HG03066 (cell line): ENCODE data around the gene PARD3B.
A peak's percentile ranks its signal among the peaks of the same experiment; 100 is the strongest.

Experiments
- ATAC-seq: cut with Tn5 transposase; IDR thresholded peaks from one replicate; pipeline ENCODE4 v1.9.1; 2021; ENCODE audit warnings: low read depth; ENCODE audit not compliant: unreplicated experiment

The PARD3B gene, protein sequence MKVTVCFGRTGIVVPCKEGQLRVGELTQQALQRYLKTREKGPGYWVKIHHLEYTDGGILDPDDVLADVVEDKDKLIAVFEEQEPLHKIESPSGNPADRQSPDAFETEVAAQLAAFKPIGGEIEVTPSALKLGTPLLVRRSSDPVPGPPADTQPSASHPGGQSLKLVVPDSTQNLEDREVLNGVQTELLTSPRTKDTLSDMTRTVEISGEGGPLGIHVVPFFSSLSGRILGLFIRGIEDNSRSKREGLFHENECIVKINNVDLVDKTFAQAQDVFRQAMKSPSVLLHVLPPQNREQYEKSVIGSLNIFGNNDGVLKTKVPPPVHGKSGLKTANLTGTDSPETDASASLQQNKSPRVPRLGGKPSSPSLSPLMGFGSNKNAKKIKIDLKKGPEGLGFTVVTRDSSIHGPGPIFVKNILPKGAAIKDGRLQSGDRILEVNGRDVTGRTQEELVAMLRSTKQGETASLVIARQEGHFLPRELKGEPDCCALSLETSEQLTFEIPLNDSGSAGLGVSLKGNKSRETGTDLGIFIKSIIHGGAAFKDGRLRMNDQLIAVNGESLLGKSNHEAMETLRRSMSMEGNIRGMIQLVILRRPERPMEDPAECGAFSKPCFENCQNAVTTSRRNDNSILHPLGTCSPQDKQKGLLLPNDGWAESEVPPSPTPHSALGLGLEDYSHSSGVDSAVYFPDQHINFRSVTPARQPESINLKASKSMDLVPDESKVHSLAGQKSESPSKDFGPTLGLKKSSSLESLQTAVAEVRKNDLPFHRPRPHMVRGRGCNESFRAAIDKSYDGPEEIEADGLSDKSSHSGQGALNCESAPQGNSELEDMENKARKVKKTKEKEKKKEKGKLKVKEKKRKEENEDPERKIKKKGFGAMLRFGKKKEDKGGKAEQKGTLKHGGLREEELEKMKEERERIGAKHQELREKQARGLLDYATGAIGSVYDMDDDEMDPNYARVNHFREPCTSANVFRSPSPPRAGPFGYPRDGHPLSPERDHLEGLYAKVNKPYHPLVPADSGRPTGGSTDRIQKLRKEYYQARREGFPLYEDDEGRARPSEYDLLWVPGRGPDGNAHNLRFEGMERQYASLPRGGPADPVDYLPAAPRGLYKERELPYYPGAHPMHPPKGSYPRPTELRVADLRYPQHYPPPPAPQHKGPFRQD (N-terminal part only)

DNA sequence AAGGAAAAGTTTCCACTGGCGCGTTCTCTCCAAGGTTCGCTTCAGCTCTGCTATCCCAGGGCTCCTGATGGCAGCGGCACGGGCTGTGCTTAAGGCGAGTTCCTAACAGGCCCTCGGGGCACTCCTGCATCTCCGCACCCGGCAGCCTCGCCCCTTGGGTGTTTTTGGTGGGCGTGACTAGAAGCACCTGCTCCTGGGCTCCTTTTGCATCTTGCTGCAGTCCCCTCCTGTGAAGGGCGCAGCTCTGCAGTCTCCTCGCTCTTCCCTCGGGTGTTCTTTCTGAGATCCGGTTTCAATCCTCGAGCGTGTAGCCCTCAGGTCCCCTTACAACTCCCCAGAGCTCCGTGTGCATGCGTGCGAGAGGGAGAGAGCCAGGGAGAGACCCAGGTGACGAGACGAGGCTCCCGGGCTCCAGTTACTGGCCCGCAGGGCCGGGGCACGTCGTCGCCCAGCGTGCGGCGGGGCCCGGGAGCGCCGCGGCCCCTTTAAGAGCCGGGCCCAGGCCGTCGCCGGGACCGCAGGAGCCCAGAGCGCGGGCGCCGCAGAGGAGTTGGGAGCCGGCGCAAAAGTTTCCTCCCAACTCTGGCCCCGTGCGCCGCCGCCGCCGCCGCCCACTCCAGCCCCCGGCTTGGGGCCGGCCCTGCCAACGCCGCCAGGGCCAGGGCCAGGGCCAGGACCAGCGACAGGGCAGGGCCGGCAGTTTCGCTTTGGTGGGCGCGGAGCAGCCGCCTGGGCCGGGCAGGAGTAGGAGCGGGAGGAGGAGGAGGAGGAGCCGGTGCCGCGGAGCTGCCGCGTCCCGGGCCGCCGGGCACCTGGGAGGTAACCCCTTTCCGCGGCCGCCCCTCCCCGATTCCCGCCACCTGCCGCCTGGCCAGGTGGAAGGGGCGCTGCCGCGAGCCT lies at the start of gene PARD3B:
TSS of gene PARD3B (plus strand) at position 515 of the 900 bp plus-strand sequence. CDS start 525 bp downstream, outside the sequence.
- ATAC-seq: peak; percentile 55

DNA sequence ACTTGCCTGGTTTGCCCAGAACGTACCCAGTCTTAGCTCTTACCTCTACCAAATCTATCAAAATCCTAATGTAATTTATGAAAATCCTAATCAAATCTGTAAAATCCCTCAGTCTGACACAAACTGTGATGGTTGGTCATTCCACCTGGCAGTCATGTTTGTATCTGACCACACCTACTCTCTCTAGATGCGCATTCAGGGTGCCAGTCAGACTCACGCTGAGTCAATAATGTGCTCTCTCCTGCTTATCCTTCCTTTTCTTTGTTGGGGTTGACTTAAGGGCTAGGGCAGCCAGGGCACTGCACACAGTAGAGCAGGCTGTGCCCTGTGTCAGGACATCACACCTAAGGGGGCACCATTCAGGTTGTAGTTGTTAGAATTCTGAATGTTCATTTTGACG lies 48.5 kb upstream of the PARD3B start:
- ATAC-seq: no peak

DNA sequence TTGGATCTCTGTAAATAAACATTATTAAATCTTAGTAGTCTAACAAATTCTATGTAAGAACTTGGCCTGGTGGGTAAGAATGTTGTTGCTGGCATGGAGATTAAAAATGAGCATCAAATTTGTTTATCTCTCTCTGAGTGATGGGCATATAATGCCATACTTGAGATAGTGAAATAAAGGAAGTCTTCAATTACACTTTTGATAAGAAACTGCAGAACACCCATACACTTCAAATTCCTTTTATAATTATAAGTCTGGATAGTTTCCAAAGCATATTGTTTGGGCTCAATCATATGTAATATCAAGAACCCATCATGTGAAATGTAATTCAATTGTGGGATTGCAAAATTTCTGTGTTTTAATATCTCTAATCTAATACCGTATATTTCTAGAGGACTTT lies 47.4 kb upstream of the PARD3B start:
- ATAC-seq: no peak

DNA sequence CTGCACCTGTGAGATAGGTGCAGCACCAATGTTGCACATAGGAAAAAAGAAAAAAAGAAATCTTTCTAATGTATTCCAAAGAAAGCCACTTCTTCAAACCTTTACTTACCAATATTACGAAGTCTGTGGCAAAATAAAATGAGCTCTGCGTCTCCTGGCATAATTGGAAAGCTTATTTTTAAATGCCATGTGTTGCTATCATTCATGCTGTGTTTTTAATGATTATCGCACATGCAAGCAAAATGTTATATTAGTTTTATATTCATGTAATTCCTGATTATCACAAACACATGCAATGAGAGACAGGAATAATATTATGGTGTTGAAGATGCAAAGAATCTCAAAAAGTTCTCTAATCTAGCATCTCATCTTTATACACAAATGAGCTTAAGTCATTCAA lies 47.0 kb upstream of the PARD3B start:
- ATAC-seq: no peak

DNA sequence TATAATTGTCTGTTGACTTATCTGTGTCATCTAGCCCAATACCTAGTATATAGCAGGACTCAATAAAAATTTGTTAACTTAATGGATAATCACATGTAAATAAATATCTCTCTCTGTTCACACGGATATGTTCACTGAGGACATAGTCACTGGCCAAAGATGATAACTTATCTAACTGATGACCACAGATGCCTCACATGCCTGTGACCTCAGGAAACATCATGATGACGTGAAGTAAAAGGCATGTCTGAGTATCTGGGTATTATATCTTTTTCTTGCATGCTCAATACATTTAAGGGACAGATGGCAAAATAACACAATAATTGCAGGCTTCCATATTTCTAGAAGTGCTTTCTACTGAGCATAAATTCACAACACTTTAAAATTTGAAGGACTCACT lies 41.4 kb upstream of the PARD3B start:
- no peak for ATAC-seq

DNA sequence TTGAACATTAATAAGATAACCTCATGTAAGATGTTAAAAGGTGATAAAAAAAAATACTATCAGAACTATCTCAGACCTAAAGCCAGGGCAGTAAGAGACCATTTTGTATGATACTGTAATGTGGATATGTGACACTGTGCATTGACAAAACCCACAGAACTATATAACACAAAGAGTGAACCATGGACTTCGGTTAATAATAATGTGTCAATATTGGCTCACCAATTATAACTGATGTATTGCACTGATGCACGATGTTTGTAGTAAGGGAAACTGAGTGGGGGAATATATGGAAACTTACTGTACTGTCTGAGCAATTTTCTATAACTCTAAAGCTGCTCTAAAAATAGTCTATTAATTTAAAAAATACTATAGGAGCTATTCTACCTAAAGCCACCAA lies 40.7 kb upstream of the PARD3B start:
- ATAC-seq: no peak

DNA sequence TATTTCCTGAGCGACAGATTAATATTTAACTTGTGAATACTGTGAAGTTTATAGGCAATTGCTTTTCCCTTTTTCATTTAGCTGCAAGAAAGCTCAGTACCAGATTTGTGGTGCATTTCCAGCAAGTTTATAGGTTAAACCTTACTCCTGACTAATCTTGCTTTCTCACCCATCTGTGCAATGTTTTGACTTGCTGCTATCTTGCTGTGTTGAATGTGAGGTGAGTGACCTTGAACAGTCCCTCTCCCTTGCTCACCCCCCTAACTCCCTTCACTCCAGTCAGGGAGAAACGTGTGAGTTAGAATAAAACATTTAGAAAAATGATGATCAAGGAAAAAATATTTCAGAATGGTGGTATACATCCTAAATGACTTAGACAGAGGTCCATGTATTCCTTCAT lies 39.8 kb upstream of the PARD3B start:
- ATAC-seq: no peak

DNA sequence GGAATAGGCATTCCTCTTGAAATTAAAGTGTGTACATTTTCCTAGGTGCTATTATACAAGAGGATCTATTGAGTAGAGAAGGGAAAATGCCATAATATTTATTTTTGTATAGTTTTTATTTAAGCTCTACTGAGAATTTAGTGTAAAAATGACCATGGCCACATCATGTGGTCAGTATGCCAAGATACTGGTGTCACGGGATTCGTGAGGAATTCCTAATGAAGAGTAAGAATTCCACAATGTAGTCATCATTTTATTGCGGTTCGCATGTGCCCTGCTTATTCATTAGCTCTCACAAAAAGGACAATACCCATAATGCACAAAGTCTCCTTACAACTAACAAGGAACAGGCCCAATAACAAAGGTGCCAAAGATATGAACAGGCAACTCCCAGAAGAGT lies 39.3 kb upstream of the PARD3B start:
- ATAC-seq: no peak

DNA sequence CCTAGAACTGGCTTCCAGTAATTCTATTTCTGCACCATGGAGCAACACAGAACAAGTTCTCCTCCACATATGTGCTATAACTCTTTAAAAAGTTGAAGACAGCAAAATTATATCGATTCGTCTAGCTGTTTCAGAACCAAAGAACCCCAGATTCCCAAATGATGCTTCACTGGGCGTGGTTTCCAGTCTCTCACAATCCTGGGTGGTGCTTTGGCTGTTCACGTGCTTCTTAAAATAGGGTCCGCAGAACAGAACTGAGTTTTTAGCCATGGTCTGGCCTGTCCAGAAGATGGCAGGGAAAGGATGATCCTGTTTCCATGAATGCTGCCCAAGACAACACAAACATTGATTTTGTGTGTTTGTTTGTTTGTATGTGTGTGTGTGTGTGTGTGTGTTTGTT lies 37.6 kb upstream of the PARD3B start:
- ATAC-seq: no peak

DNA sequence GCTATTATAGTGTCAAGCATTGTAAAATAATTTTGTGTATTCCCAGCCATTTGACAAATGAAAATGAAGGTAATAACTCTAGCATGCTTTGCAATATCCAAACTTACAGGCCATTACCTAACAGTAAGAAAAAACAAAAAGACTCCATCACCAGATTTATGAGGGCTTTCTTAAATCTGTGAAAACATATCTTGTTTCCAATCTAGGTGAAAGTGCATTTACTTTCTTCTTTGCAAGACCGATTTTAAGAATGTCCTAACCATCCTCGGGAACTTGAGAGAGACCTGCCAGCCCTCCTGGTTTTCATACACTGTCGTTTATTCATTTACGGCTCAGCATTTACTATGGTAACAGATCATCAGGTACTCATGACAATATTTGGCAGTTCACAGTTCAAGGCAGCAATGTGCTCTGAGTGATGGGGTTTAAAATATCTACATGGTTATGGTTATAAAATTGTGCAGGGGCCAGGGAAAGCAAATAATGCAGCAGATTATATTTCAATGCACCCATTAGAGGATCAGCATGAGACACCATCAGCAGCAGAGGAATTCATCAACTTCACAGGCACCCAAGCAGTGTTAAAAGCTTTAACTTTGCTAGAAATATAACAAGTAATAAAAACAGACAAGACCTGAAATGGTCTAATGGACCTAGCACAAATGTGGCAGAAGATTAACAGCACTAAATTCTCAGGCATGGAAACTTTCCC lies 34.4 kb upstream of the PARD3B start:
- ATAC-seq: no peak

DNA sequence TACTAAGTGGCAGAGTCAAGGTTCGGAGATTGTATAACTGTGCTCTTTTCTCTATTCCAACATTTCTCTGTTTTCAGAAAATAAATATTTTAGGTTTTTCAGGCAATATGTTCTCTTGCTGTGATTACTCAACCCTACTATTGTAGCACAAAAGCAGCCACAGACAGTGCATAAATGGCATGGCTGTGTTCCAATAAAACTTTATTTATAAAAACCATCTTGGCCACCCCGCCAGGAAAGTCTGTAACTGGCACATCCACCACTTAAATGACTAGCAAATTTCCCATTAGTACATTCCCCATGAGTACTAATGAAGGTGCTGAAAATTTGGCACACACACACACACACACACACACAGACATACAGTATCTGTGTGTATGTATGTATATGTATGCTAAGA lies 30.8 kb upstream of the PARD3B start:
- no peak for ATAC-seq

DNA sequence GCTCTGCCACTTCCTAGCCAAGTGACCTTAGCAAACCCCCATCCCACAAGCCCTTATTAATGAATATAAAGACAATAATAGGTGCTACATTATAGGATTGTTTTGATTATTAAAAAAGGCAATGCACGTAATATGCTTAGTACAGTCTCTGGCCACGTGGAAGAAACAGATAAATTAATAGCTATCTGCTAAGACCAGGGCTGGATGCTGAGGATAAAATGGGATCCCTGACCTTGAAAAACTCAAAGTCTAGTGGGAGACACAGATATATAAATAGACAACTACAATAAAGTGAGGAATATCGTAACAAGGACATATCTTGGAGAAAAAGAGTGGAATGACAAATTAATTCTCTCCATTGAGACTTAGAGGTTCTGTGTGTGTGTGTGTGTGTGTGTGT lies 29.9 kb upstream of the PARD3B start:
- no peak for ATAC-seq

DNA sequence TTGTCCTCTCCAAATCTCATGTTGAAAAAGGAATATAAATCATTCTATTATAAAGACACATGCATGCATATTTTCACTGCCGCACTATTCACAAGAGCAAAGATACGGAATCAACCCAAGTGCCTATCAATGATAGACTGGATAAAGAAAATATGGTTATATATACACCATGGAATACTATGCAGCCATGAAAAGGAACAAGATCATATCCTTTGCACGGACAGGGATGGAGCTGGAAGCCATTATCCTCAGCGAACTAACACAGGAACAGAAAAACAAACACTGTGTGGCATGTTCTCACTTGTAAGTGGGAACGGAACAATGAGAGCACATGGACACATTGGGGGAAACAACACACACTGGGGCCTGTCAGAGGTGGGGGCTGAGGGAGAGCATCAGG lies 28.1 kb upstream of the PARD3B start:
- ATAC-seq: no peak

DNA sequence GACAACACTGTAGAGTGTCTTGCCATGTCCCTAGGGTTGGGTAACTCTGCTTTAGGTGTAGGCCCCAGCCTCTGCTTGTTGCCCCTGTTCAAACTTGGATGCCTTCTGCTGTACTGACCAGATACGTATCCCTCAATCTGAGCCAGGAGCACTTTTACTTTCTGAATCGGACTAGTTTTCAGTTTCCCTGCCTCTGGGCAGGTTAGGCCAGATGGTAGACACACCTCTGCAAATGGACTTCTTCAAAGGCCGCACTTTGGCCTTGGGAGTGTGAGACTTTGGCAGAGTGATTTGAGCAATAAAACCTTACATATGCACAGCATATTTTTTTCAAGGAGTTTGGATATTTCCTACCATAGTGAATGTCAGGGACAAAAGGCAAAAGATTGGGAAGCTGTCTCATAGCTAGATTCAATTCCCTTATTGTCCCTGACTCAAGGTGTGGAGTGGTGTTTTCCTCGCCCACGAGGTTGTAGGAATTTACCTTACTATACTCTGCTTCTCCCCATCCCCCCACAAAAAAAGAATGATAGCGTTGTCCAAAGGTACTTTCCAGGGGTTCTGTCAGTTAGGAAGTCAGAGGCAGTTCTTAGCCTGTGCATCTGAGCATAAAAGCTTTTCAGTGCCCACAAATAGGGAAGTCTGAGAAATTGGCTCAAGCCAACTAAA lies 15.3 kb upstream of the PARD3B start:
- no peak for ATAC-seq

DNA sequence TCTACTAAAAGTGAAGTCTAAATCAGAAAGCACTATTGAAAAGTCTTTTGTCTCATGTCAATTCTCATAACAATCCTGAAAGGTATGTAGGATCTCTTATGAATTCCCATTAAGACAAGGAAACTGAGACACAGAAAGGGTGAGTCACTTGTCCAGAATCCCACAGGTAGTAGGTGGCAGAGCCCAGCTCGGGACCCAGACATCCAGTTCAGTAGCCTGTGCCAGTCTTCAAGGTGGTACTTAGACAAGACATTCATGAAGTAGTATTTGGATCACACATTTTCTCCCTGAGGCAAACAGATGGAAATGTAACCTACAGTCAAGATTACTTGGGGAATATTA lies 14.8 kb upstream of the PARD3B start:
- no peak for ATAC-seq

DNA sequence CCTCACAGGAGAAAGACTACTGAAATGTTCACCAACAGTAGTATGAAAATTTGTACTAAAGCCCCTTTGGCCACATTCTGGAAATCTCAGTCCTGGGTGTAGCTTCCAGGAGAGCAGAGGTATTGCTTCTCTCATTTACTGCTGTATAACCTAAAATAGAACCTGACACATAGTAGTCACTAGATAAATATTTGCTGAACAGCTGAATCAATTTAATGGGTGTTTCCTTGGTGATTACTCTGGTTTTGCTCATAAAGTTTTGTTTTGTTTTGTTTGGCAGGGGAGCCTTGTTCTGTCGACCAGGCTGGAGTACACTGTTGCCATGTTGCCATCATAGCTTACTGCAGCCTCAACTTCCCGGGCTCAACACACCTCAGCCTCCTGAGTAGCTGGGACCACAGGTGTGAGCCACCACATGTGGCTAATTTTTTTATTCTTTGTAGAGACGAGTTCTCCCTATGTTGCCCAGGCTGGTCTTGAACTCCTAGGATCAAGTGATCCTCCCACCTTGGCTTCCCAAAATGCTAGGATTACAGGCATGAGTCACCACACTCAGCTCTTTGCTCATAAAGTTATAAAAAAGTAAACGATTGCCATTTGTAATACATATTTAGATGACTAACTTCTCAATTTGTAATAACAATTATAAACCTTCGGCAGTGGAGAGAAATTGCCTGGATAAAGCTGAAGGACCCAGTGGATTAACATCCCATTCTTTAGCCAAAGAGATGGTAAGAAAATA lies 11.5 kb upstream of the PARD3B start:
- no peak for ATAC-seq

DNA sequence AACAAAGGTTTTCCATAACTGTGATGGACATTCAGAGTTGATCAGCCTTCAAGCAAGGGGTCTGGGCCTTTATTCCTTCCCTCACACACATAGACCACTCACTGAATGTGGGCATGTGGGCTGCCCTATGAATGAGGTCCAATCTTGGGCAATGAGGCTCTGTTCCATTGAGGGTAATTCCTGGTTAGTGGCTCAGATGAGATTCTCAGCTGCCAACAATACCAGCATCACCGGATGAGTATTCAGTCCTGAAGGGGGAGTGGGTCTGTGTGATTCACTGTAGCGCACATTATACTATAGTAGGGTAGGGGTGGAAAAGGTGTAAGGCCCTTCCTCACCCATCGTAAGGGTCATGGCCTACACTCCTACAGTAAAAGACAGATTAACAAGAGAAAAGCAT lies 9.9 kb upstream of the PARD3B start:
- ATAC-seq: no peak

DNA sequence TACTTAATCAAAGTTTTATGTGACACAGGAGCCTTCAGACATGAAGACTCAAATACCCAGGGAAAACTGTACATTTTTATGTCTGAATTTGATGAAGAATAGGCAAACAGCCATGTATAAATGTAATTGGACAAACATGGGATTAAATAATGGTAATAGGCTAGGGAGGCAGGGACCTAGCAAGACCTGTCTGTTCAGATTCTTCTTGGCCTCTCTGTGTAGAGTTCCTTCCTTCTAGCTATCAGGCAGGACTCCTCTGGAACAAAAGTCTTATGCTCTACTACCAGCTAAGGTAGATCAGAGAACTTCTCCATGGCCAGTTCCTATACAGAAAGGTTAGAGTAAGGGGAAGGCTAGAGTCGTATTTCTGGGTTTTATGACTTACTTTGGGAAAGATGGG lies 9.5 kb upstream of the PARD3B start:
- no peak for ATAC-seq
